Measurements from ENCODE around the gene VSTM2B.

Gene VSTM2B

GRCh38 chr19:29516358-29516725, 9.5 kb upstream of the VSTM2B start:
- DNase-seq: no peak

DNA sequence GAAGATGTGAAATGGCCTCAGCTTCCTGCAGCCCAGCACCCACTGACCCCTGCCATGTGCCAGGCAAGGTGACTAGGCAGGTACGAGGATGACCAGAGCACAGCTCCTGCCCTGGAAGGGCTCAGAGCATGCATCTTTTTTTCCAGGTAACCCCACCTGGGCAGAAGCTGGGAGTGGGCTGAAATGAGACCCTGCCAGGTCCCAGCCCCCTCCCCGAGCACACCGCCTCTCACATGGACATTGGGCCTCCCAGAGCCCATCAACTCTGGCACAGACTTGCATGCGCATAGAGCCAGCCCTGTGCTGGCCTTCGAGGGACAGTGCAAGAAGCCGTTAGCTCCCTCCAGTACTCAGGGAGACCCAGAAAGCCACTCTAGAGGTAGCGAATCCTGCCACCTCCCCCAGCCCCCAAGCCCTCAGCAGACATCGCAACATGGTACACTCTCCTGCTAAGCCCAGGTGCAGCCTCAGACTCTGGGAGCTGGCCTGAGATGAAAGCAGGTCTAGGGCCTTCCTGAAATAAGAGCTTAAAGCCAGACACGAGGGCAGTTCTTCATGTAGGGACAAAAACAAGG, 8.9 kb upstream of the VSTM2B start:
- DNase-seq: no peak

DNA sequence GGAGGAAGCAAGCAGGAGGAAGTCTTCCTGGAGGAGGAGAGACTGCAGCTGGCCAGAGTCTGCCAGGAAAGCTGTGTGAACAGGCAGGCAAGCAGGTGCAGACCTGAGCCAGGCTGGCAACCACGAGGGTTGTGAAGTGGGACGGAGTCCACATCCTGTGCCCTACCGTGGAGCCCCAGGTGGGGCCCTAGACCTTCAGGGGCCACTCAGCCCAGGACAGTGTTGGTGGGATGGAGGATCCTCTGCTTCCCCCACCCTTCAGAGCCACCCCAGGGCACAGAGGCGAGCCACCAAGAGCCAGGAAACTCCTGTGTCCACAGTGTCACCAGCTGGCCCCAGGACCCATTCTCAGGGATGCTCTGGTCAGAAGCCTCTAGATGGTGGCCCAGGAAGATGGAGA, 8.4 kb upstream of the VSTM2B start:
- no peak for DNase-seq

GRCh38 chr19:29517946-29518345, 7.8 kb upstream of the VSTM2B start:
- DNase-seq: no peak

- DNase-seq: no peak
These were observed 6.6 kb upstream of the VSTM2B start for GRCh38 chr19:29519146-29519545.

GRCh38 chr19:29519931-29520330, 5.9 kb upstream of the VSTM2B start:
- no peak for DNase-seq

DNA sequence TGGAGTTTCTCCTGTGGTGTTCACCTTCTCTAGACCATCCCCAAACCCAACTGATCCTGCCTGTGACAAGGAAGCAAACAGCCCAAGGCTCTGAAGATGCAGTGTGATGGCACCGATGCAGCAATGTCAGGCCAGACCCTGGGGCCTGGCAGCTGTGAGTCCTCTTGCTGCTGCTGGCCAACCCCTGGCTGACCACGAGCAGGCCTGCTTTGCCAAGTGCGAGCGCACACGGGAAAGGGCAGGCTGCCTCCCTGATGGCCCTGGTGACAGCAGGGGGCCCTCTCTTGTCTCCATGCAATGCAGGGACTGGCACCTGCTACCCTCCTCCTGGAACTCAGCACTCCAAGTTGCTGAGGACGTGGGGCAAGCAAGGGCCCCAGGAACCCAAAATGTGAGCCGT, 5.4 kb upstream of the VSTM2B start:
- no peak for DNase-seq

- no peak for DNase-seq
These were observed 4.3 kb upstream of the VSTM2B start for GRCh38 chr19:29521291-29522075.

- DNase-seq: no peak
These were observed 2.2 kb upstream of the VSTM2B start for GRCh38 chr19:29523568-29523967.

DNA sequence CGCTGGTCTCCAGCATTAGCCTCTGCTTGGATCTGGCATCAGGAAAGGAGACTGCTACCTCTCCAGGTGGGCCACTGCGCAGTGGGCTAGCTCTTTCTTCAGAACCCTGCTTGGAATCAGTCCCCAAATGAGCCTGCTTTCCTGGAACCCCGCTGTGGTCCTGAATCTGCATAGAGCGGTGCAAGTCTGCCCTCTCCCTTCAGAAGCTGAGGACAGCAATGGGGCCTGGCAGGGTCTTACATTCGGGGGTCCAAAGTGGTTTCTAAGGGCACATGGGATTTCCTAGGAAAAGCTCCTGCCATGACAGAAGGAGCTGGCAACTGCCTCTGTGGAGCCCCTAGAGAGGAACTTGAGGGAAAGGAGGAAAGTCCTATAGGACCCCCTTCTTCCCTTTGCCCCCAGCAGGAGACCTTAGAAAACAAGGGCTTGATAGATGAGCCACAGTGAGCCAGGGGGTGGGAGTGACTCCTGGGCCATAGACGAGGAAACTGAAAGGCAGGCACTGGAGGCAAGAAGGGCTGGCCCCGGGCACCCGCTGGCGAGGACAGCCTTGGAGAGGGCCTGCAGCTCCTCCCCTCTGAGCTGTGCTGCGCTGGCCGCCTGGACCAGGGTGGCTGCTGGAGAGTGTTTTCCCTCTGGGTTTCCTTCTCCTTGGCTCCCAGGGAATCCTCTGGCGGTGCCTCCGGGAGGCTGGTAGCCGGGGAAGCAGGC, 1.4 kb upstream of the VSTM2B start:
- DNase-seq: no peak

DNA sequence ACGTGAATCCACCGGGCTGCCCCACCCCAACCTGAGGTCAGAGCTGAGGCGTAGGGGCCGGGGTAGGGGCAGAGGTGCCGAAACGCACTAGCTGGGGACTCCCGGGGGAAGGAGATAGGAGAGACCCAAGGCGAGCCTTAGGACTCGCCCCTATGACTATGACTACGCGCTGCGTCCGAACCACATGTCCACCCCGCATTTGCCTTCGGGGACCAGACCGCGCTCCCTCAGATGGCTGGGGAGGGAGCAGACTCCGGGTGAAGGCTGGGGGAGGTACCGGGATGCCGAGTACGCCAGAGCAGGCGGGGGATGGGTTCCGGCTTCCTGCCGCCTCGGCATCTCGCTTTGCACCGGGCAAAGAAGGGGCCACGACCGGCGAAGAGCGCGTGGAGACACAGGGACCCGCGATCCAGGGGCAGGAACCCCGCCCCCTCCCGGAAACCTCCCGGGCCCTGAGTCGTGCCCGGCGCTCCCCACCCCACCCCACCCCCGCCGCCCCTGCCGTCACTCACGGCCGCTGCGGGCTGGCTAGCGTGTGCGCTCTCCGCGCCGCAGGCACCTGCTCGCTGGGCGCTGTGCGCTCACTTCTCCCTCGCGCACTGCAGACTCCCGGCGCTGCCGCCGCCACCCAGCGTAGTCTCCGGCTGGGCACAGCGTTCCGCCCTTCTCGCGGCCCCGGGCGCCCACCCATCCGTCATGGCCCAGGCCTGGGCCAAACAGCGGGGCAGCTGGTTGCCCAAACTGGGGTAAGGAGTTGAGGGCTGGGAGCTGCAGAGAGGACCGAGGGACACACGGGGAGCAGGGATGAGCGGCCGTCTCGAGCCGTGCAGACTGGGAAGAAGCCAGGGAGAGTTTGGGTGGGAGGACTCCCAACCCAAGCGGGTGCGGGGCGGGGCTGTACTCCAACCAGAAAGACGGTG, 622 bp upstream of the VSTM2B start:
- DNase-seq: no peak

GRCh38 chr19:29526730-29527499, 1.1 kb downstream of the VSTM2B start:
- DNase-seq: no peak

DNA sequence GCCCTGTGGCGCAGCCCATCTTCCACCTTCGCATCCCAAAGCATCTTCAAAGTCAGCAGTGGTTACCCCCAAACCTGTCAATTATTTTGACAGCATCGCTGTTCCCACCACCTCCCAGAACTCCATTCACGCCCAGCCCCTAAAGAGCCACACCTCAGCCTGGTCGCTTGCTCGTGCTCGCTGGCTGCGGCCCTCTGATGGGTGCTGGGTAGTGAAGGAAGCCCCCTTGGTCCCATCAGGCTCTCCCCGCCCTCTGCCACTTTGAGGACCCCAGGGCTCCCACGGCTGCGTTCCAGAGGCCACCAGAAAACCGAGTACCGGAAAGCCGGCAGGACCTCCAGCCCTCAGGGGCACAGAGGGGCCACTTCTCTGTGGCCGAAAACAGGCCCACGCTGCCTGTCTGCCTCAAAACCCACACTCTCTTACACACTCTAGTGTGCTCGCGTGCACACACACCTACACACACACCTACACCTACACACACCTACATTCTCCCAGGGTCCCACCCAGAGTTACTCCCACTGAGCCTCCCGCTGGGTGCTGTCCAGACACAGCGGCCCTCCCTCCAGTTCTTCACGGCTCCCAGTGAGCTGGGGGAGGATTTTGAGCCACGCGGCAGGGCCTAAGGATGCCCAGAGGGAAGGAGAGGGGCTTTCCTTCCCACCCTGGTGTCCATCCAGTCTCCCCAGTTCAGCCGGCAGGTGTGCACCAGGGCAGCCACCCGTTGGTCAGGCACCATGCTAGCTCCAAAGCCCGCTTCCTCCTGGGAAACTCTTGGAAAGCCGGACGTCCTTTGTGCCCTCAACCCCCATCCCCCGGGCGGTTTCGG, 1.9 kb downstream of the VSTM2B start:
- no peak for DNase-seq

GRCh38 chr19:29528350-29528945, 2.7 kb downstream of the VSTM2B start:
- peak; percentile 64 for DNase-seq

DNA sequence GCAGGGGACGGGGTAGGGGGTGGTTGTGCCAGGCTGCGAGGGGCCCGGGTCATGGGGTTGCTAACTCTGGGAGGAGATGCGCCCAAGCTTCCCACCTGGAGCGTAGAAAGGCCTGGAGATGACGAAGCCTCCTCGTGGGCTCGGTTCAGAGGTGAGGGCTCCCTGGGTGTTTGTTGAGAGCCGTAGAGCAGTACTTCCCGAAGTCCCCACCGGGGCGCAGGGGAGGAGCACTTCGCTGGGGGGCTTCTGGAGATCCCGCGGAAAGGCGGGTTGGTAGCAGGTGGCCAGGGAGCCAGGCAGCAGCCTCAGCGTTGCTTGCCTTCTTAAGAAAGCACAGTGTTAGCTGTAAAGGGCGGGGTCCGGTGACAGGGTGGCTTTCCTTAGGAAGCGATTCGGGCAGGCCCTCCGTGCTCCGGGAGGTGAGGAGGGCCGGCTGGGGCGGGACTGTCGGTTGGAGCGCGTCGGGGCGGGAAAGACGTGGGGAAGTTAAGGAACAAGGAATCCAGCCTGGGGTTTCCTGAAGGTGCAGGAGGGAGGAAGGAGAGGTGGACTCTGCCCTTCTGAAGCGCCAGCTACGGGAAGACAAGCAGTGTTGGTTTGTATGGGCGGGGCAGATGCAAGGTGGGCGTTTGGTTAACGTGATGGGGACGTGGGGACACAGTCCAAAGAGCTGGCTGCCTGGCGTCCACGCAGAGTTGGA, 3.3 kb downstream of the VSTM2B start:
- no peak for DNase-seq

DNA sequence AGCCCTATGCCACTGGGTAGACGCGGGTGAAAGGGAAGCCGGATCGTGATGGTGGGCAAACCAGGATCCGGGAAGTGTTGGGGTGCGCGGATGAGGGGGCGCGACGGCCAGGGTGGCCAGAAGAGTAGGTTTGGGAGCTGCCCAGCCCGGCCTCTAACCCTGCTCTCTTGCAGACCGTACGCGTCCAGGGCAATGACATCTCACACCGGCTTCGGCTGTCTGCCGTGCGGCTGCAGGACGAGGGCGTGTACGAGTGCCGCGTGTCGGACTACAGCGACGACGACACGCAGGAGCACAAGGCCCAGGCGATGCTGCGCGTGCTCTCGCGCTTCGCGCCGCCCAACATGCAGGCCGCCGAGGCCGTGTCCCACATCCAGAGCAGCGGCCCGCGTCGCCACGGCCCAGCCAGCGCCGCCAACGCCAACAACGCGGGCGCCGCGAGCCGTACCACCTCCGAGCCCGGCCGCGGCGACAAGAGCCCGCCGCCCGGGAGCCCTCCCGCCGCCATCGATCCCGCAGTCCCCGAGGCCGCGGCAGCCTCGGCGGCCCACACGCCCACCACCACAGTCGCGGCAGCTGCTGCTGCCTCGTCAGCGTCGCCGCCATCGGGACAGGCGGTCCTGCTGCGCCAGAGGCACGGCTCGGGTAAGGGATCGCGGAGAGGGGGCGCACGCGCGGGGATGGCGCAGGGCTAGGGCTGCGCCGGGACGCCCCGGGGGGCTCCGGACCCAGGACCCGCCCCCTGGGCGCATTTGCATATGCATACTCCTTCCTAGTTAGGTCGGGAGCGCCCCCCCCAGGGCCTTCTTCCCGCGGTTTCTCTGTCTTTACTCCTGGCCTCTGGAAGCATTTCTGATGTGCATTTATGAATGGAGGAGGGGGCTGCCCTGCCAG, 4.1 kb downstream of the VSTM2B start:
- no peak for DNase-seq

DNA sequence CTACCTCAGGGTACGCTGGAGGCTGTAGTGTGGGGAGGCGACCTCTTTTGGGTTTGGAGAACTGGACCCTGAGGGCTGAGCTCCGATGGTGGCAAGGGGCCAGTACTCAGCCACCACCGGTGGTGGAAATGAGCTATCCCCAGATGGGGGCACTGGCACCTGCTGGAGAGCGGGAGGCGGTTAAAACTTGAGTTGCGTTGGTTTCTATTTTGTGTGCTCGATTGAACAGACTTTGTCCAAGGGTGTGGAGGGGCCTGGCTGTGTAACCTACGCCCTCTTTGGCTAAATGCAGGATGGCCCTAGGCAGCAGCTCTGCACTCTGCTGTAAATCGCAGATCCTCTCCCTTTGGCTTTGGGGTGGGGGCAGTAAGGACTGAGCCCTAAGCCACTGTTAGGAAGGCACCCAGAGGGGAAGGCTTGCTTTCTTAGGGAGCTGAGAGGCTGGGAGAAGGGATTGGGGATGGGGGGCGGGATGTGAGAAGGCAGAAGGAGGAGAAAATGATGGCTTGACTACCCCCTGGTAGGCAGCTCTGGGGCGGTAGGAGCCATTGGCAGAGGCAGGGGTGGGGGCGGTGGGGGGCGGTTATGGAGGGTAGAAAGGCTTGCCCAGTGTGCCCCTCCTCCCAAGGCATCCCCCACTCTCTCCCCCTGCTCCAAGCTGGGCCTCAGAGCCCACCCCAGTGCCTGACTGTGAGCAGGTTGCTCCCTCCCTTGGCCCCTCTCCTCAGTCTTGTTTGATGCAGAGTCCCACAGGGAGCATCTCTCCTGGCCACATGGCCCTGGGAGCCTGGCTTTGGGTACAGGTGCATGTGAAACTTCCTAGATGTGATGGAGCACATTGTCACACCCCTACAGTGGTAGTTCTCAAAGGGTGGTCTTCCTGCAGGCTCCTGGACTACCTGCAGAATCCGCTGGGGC, 5.0 kb downstream of the VSTM2B start:
- no peak for DNase-seq

- DNase-seq: no peak
These were observed 5.7 kb downstream of the VSTM2B start for GRCh38 chr19:29531458-29532025.
